K562 (cell line): ENCODE measurements around the gene TACR2. TPM values are rescaled to one million over a fixed set of nuclear protein-coding genes. Genes with fewer than 3 reads are reported as not detected.

Experiments used
- CREBBP ChIP-seq: IDR thresholded peaks from one replicate; pipeline ENCODE4 v1.6.1; 2012; ENCODE audit warnings: low read depth, mild to moderate bottlenecking, control low read depth, inconsistent platforms, low read length
- FOXK1 ChIP-seq: sonication (generic); formaldehyde crosslinking; IDR thresholded peaks from 2 replicates; pipeline ENCODE4 v1.8.0; 2022; ENCODE audit warnings: missing genetic modification reagents, mild to moderate bottlenecking, borderline replicate concordance
- HNRNPLL ChIP-seq: fragments of 200-400 bp; formaldehyde crosslinking; IDR thresholded peaks from 2 replicates; pipeline ENCODE4 v1.6.1; 2017; ENCODE audit warnings: low read length, low read depth, mild to moderate bottlenecking; ENCODE audit not compliant: poor library complexity, severe bottlenecking
- MTF1 ChIP-seq: fragments of 250-450 bp; sonication (Bioruptor Pico); IDR thresholded peaks from 2 replicates; pipeline ENCODE4 v1.9.0; 2021; ENCODE audit warnings: moderate library complexity, mild to moderate bottlenecking, inconsistent platforms, borderline replicate concordance
- ZNF140 ChIP-seq: fragments of 250-450 bp; sonication (Bioruptor Pico); IDR thresholded peaks from 2 replicates; pipeline ENCODE4 v1.8.0; 2021; ENCODE audit warnings: moderate library complexity, mild to moderate bottlenecking, inconsistent platforms
- ZNF239 ChIP-seq: fragments of 250-450 bp; sonication (Bioruptor Pico); IDR thresholded peaks from 2 replicates; pipeline ENCODE4 v1.4.0; 2020; ENCODE audit warnings: mild to moderate bottlenecking
- polyA plus RNA-seq, 8 experiments: library from polyadenylated mRNA; depleted of rRNA in 4 of 8; stranded (reverse) in 5 of 8; unstranded in 3 of 8; fragments of >200 nt; fragmentation: Nextera tagmentation in 2 of 8; fragmentation: Illumina TruSeq in 1 of 8; extraction: Ambion mirVana in 2 of 8; extraction: Trizol in 1 of 8; gene quantifications; 2 replicates each; pipeline versions ENCODE4 v1.2.1 to v1.2.3, GENCODE V29; 2011 to 2014; ENCODE audit warnings: inconsistent platforms in 1 of 8, missing spikeins in 1 of 8
- total RNA-seq, 7 experiments: library from RNA; depleted of rRNA in 6 of 7; stranded (reverse); fragments of >200 nt in 6 of 7; fragmentation: Illumina TruSeq in 2 of 7; extraction: Trizol in 2 of 7; gene quantifications; 2 replicates each; pipeline versions ENCODE4 v1.2.1 to v1.2.3, GENCODE V29; 2011 to 2021; ENCODE audit warnings: low replicate concordance in 1 of 7
- TF ChIP-seq, protein P1 (sequence below): fragments of 250-450 bp; sonication (Bioruptor Pico); IDR thresholded peaks from 2 replicates; pipeline ENCODE4 v1.5.0; 2020; ENCODE audit warnings: mild to moderate bottlenecking
- TF ChIP-seq, protein P2 (sequence below), 2 experiments: fragments of 450-650 bp; IDR thresholded peaks; 2 replicates each; pipeline ENCODE4 v1.6.1; 2016; ENCODE audit warnings: mild to moderate bottlenecking in 2 of 2, borderline replicate concordance in 1 of 2, low read depth in 1 of 2, moderate library complexity in 1 of 2
- TF ChIP-seq, protein P3 (sequence below): fragments of 450-650 bp; IDR thresholded peaks from 2 replicates; pipeline ENCODE4 v1.6.1; 2018; ENCODE audit warnings: mild to moderate bottlenecking, low read depth; ENCODE audit not compliant: partially characterized antibody
- TF ChIP-seq, protein P4 (sequence below): fragments of 250-450 bp; sonication (Bioruptor Pico); IDR thresholded peaks from 2 replicates; pipeline ENCODE4 v1.4.0; 2020

TACR2 gene
- total and polyA plus RNA-seq, 9 of the 15 experiments (the other 6 are each of a cell fraction or from before 2014, with no cell fraction given), result not detected

DNA sequence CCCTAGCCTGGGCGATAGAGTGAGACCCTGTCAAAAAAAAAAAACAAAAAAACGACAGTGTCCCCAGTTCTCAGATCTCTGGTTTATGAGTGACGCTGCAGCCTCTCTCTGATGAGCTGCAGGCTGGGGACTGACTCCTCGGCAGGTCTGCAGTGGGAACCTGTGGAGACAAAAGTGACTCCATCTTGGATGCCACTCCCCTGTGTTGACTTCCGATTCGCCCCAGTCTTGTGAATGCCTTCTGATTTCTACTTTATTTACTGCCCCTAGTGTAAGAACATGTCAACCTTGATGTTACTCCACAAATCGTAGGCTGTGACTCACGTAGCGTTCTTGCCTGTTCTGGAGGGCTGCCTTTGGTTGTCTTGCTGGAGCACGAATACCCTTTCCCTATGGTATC lies 6.2 kb downstream of the TACR2 start (continued):
- TF ChIP-seq, protein P1, sequence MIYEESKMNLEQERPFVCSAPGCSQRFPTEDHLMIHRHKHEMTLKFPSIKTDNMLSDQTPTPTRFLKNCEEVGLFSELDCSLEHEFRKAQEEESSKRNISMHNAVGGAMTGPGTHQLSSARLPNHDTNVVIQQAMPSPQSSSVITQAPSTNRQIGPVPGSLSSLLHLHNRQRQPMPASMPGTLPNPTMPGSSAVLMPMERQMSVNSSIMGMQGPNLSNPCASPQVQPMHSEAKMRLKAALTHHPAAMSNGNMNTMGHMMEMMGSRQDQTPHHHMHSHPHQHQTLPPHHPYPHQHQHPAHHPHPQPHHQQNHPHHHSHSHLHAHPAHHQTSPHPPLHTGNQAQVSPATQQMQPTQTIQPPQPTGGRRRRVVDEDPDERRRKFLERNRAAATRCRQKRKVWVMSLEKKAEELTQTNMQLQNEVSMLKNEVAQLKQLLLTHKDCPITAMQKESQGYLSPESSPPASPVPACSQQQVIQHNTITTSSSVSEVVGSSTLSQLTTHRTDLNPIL, result peak; percentile 61; the same call in 1 of the 2 replicates
- no peak for TF ChIP-seq MTF1 (CRISPR knock-in tag)
- no peak for TF ChIP-seq CREBBP
- no peak for TF ChIP-seq ZNF140 (CRISPR knock-in tag)
- TF ChIP-seq, protein P2, sequence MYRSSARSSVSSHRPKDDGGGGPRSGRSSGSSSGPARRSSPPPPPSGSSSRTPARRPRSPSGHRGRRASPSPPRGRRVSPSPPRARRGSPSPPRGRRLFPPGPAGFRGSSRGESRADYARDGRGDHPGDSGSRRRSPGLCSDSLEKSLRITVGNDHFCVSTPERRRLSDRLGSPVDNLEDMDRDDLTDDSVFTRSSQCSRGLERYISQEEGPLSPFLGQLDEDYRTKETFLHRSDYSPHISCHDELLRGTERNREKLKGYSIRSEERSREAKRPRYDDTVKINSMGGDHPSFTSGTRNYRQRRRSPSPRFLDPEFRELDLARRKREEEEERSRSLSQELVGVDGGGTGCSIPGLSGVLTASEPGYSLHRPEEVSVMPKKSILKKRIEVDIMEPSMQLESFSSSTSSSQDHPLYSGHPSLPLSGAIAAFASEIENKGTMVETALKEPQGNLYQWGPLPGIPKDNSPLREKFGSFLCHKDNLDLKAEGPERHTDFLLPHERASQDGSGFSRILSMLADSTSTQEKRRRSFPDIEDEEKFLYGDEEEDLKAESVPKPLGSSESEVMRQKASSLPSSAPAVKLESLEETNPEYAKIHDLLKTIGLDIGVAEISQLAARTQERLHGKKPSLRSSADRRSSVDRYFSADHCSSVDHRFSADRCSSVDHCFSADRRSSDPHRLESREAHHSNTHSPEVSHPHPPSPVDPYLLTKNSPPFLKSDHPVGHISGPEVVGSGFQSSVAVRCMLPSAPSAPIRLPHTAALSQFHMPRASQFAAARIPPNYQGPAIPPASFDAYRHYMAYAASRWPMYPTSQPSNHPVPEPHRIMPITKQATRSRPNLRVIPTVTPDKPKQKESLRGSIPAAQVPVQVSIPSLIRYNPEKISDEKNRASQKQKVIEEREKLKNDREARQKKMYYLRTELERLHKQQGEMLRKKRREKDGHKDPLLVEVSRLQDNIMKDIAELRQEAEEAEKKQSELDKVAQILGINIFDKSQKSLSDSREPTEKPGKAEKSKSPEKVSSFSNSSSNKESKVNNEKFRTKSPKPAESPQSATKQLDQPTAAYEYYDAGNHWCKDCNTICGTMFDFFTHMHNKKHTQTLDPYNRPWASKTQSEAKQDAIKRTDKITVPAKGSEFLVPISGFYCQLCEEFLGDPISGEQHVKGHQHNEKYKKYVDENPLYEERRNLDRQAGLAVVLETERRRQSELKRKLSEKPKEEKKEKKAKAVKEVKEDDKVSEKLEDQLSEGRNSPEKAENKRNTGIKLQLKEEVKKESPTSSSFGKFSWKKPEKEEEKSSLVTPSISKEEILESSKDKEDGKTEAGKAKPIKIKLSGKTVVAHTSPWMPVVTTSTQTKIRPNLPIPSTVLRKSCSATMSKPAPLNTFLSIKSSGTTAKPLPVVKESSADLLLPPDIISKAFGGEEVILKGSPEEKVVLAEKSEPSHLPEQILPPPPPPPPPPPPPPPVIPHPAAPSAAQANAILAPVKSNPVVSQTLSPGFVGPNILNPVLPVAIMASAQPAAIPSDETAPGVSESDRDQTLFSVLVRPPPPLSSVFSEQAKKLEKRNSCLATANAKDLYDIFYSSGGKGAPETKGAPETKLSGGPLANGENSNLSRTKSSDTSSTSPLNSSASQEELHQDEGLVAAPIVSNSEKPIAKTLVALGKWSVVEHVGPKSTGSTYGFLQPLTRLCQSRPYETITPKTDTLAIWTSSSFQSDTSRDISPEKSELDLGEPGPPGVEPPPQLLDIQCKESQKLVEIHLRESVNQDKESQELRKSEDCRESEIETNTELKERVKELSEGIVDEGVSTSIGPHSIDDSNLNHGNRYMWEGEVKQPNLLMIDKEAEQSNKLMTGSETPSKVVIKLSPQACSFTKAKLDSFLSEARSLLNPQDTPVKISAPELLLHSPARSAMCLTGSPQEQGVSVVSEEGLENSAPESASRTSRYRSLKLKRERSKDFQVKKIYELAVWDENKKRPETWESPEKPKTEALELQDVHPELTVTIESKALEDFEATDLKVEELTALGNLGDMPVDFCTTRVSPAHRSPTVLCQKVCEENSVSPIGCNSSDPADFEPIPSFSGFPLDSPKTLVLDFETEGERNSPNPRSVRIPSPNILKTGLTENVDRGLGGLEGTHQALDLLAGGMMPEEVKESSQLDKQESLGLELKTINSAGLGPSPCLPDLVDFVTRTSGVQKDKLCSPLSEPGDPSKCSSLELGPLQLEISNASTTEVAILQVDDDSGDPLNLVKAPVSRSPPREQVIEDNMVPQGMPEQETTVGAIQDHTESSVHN (IDR thresholded peaks at IDR 0.05; ENCODE audit: borderline replicate concordance in 1 of 2, low read depth in 1 of 2), result no peak
- TF ChIP-seq FOXK1 (CRISPR knock-in tag), result no peak
- TF ChIP-seq, protein P3, sequence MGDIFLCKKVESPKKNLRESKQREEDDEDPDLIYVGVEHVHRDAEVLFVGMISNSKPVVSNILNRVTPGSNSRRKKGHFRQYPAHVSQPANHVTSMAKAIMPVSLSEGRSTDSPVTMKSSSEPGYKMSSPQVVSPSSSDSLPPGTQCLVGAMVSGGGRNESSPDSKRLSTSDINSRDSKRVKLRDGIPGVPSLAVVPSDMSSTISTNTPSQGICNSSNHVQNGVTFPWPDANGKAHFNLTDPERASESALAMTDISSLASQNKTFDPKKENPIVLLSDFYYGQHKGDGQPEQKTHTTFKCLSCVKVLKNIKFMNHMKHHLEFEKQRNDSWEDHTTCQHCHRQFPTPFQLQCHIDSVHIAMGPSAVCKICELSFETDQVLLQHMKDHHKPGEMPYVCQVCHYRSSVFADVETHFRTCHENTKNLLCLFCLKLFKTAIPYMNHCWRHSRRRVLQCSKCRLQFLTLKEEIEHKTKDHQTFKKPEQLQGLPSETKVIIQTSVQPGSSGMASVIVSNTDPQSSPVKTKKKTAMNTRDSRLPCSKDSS, result no peak
- no peak for TF ChIP-seq HNRNPLL
- TF ChIP-seq ZNF239, result peak; percentile 76
- TF ChIP-seq, protein P4, sequence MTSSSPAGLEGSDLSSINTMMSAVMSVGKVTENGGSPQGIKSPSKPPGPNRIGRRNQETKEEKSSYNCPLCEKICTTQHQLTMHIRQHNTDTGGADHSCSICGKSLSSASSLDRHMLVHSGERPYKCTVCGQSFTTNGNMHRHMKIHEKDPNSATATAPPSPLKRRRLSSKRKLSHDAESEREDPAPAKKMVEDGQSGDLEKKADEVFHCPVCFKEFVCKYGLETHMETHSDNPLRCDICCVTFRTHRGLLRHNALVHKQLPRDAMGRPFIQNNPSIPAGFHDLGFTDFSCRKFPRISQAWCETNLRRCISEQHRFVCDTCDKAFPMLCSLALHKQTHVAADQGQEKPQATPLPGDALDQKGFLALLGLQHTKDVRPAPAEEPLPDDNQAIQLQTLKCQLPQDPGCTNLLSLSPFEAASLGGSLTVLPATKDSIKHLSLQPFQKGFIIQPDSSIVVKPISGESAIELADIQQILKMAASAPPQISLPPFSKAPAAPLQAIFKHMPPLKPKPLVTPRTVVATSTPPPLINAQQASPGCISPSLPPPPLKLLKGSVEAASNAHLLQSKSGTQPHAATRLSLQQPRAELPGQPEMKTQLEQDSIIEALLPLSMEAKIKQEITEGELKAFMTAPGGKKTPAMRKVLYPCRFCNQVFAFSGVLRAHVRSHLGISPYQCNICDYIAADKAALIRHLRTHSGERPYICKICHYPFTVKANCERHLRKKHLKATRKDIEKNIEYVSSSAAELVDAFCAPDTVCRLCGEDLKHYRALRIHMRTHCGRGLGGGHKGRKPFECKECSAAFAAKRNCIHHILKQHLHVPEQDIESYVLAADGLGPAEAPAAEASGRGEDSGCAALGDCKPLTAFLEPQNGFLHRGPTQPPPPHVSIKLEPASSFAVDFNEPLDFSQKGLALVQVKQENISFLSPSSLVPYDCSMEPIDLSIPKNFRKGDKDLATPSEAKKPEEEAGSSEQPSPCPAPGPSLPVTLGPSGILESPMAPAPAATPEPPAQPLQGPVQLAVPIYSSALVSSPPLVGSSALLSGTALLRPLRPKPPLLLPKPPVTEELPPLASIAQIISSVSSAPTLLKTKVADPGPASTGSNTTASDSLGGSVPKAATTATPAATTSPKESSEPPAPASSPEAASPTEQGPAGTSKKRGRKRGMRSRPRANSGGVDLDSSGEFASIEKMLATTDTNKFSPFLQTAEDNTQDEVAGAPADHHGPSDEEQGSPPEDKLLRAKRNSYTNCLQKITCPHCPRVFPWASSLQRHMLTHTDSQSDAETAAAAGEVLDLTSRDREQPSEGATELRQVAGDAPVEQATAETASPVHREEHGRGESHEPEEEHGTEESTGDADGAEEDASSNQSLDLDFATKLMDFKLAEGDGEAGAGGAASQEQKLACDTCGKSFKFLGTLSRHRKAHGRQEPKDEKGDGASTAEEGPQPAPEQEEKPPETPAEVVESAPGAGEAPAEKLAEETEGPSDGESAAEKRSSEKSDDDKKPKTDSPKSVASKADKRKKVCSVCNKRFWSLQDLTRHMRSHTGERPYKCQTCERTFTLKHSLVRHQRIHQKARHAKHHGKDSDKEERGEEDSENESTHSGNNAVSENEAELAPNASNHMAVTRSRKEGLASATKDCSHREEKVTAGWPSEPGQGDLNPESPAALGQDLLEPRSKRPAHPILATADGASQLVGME (CRISPR knock-in tag), result peak; percentile 84; the same call in 1 of the 2 replicates
